Chondrocyte (in vitro differentiated cells): Measurements from ENCODE around the gene BMP6. TPM values are rescaled to one million over a fixed set of nuclear protein-coding genes. Genes with fewer than 3 reads are reported as not detected.

Source experiments
- DNase-seq: peaks from one replicate; pipeline ENCODE4 v3.0.0; 2021; ENCODE audit warnings: mixed read lengths, low spot score
- H3K27ac Mint-ChIP-seq: one replicate; pipeline ENCODE4 v1.8.0; 2021; ENCODE audit warnings: mild to moderate bottlenecking, moderate library complexity, mixed read lengths; ENCODE audit not compliant: unreplicated experiment
- H3K27me3 Mint-ChIP-seq: 2 replicates; pipeline ENCODE4 v1.8.0; 2021; ENCODE audit warnings: low read depth, mixed read lengths
- H3K36me3 Mint-ChIP-seq: 2 replicates; pipeline ENCODE4 v1.8.0; 2021; ENCODE audit warnings: low read depth, mixed read lengths
- H3K4me1 Mint-ChIP-seq: 2 replicates; pipeline ENCODE4 v1.8.0; 2021; ENCODE audit warnings: low read depth, mild to moderate bottlenecking, mixed read lengths
- H3K4me3 Mint-ChIP-seq: one replicate; pipeline ENCODE4 v1.8.0; 2021; ENCODE audit warnings: mild to moderate bottlenecking, moderate library complexity, mixed read lengths; ENCODE audit not compliant: unreplicated experiment
- H3K9me3 Mint-ChIP-seq: 2 replicates; pipeline ENCODE4 v1.8.0; 2021; ENCODE audit warnings: low read depth, mixed read lengths
- total RNA-seq: library from RNA; stranded (reverse); gene quantifications from 3 replicates; pipeline ENCODE4 v1.2.1, GENCODE V29; 2021
- TF ChIP-seq, protein P1 (sequence below): fragments of 200-600 bp; sonication (generic); IDR thresholded peaks from 2 replicates; pipeline ENCODE4 v1.5.0; 2021; ENCODE audit warnings: antibody characterized with exemption, mild to moderate bottlenecking, moderate library complexity

The BMP6 gene
- total RNA-seq, 1 donor from 2014 or later: 0.50 TPM

GRCh38 chr6:7784706-7785105, 58.8 kb downstream of the BMP6 start:
- TF ChIP-seq, protein P1, sequence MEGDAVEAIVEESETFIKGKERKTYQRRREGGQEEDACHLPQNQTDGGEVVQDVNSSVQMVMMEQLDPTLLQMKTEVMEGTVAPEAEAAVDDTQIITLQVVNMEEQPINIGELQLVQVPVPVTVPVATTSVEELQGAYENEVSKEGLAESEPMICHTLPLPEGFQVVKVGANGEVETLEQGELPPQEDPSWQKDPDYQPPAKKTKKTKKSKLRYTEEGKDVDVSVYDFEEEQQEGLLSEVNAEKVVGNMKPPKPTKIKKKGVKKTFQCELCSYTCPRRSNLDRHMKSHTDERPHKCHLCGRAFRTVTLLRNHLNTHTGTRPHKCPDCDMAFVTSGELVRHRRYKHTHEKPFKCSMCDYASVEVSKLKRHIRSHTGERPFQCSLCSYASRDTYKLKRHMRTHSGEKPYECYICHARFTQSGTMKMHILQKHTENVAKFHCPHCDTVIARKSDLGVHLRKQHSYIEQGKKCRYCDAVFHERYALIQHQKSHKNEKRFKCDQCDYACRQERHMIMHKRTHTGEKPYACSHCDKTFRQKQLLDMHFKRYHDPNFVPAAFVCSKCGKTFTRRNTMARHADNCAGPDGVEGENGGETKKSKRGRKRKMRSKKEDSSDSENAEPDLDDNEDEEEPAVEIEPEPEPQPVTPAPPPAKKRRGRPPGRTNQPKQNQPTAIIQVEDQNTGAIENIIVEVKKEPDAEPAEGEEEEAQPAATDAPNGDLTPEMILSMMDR: no peak
- no peak for DNase-seq

GRCh38 chr6:7785243-7786035, 59.5 kb downstream of the BMP6 start:
- Mint-ChIP-seq H3K4me3 (no peak overlapping the region), H3K36me3 (no peaks in the 10 kb centered on the region), H3K9me3 (no peaks in the 10 kb centered on the region), H3K4me1 (peaks cover 15% of the 10 kb centered on the region), H3K27ac (no peak overlapping the region), H3K27me3 (peaks cover 38% of the 10 kb centered on the region)
- no peak for DNase-seq
- TF ChIP-seq, protein P1: no peak

More at GRCh38 chr6:7784706-7785105, 58.8 kb downstream of the BMP6 start:
- Mint-ChIP-seq H3K4me1 (peaks cover 15% of the 10 kb centered on the region), H3K9me3 (no peaks in the 10 kb centered on the region), H3K27ac (no peak overlapping the region), H3K27me3 (peaks cover 38% of the 10 kb centered on the region), H3K36me3 (no peaks in the 10 kb centered on the region), H3K4me3 (no peak overlapping the region)

DNA sequence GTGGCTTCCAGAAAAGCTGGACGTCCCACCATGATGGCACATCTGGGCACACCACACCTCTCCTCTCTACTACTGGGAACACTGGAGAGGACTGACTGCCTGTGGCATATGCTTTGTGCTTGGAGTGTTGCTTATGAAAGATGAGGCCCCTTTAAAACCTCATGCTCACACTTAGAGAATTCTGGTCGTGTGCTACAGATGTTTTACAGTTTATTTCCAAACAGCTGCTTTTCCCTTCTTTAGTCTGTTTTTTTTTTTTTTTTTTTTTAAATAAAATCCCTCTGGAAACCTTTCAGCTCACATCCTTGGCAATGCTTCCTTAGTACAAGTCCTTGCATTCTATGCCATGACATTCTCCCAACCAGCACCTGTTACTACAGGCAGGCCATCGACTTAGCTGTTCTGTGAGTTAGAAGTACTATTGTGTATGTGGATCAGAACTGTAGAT, 60.3 kb downstream of the BMP6 start:
- TF ChIP-seq, protein P1: no peak
- no peak overlapping the region for H3K4me3 Mint-ChIP-seq
- H3K9me3 Mint-ChIP-seq: no peaks in the 10 kb centered on the region
- peaks cover 15% of the 10 kb centered on the region for H3K4me1 Mint-ChIP-seq
- no peak for DNase-seq
- H3K27ac Mint-ChIP-seq: no peak overlapping the region
- peaks cover 45% of the 10 kb centered on the region for H3K27me3 Mint-ChIP-seq
- H3K36me3 Mint-ChIP-seq: no peaks in the 10 kb centered on the region

DNA sequence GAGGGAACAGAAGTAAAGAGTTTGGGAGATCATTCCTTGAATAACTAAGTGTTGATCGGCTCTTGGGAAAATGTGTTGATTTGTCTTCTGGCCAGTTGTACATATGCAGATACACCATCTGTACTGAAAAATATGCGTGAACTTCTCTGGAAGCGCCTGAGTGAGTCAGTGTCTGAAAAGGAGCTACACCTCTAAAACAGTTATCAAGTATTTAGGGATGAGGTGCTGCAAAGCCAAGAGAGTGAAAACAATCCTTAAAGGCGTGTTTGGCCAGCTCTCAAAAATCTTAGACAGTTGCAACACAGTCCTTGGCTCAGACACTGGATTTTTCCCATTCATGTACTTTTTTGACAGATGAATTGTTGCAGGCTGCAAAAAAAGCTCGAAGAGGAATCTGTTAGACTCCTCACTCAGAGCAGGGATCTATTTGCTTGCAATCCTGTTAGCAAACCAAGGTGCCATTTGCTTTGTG, 61.3 kb downstream of the BMP6 start:
- DNase-seq: no peak
- Mint-ChIP-seq H3K9me3 (no peaks in the 10 kb centered on the region), H3K36me3 (no peaks in the 10 kb centered on the region), H3K4me1 (peaks cover 15% of the 10 kb centered on the region), H3K27ac (no peak overlapping the region), H3K4me3 (no peak overlapping the region), H3K27me3 (peaks cover 43% of the 10 kb centered on the region)
- TF ChIP-seq, protein P1: no peak

GRCh38 chr6:7787731-7788130, 61.8 kb downstream of the BMP6 start:
- H3K4me1 Mint-ChIP-seq: peaks cover 15% of the 10 kb centered on the region
- TF ChIP-seq, protein P1: no peak
- H3K27me3 Mint-ChIP-seq: peaks cover 43% of the 10 kb centered on the region
- no peak for DNase-seq
- no peak overlapping the region for H3K27ac Mint-ChIP-seq
- H3K4me3 Mint-ChIP-seq: no peak overlapping the region
- no peaks in the 10 kb centered on the region for H3K36me3 Mint-ChIP-seq
- H3K9me3 Mint-ChIP-seq: no peaks in the 10 kb centered on the region
